MM.1S (cell line): ENCODE measurements around the gene HS6ST3.

Source experiments
- EZH2 ChIP-seq: fragments of 300-600 bp; sonication (generic); optimal IDR thresholded peaks from 2 replicates; pipeline ENCODE3; 2017; ENCODE audit warnings: low read depth, mild to moderate bottlenecking, antibody characterized with exemption, low read length, mixed read lengths
- EZH2phosphoT487 ChIP-seq: fragments of 300-600 bp; sonication (generic); IDR thresholded peaks from 2 replicates; pipeline ENCODE4 v1.6.1; 2018; ENCODE audit warnings: antibody characterized with exemption, low read length
- TF ChIP-seq, protein P1 (sequence below): fragments of 300-600 bp; sonication (generic); IDR thresholded peaks from 2 replicates; pipeline ENCODE4 v1.5.1; 2016; ENCODE audit warnings: antibody characterized with exemption, low read length, mixed read lengths

DNA sequence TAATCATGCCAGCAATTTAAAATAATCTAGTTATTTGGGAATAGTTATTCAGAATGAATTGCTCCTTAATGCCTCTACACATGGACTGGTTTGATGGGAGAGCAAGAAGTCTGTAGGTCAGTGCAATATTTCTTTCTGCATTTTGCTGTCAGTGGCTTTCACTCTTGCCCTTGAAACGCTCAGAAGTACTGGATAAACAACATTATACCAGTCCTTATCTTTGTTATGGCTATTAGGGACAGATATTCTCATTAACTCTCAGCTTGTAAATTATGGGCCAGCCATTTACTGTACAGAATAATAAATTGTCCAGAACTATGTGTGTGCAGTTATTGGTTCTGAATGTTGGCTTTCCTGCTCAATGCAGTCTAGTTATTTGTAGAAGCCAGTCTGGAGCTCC lies 680.0 kb downstream of the HS6ST3 start:
- TF ChIP-seq, protein P1, sequence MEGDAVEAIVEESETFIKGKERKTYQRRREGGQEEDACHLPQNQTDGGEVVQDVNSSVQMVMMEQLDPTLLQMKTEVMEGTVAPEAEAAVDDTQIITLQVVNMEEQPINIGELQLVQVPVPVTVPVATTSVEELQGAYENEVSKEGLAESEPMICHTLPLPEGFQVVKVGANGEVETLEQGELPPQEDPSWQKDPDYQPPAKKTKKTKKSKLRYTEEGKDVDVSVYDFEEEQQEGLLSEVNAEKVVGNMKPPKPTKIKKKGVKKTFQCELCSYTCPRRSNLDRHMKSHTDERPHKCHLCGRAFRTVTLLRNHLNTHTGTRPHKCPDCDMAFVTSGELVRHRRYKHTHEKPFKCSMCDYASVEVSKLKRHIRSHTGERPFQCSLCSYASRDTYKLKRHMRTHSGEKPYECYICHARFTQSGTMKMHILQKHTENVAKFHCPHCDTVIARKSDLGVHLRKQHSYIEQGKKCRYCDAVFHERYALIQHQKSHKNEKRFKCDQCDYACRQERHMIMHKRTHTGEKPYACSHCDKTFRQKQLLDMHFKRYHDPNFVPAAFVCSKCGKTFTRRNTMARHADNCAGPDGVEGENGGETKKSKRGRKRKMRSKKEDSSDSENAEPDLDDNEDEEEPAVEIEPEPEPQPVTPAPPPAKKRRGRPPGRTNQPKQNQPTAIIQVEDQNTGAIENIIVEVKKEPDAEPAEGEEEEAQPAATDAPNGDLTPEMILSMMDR: no peak
- no peak for TF ChIP-seq EZH2phosphoT487
- TF ChIP-seq EZH2: no peak
